Muscle of arm (tissue), 14 donors: ENCODE measurements around the gene MYO1G. TPM values are rescaled to one million over a fixed set of nuclear protein-coding genes. Genes with fewer than 3 reads are reported as not detected.
"Not testable (repeated sequence)": the region's sequence is repeated elsewhere in the genome, so short reads cannot be mapped to it uniquely, and the experiment has no call there.

Experiments
- DNase-seq: peaks from one replicate; pipeline ENCODE4 v3.0.0-alpha.2; 2013
- long read RNA-seq, 11 donors: transcript quantifications; one replicate each; lab custom pipeline, GENCODE V29; 2026
- polyA plus RNA-seq, 12 donors: library from polyadenylated mRNA; unstranded; fragments of 120-200 nt; gene quantifications; one replicate each; pipeline ENCODE4 v1.2.1, GENCODE V29; 2013; ENCODE audit not compliant: insufficient read length in 12 of 12

Gene MYO1G
- polyA plus RNA-seq, result 1 to 10 TPM in 1 of 12 donors, under 1 TPM in 9, not detected in 2; 0.35 to 5.5 (median 0.59) TPM
- long read RNA-seq, donor 1, result 0 reads
- long read RNA-seq, donor 2, result 0 reads
- long read RNA-seq, donor 3, result 0 reads
- long read RNA-seq, donor 4, result 0 reads
- long read RNA-seq, donor 5, result 0 reads
- long read RNA-seq, donor 6, result 0 reads
- long read RNA-seq, donor 7, result 0 reads
- long read RNA-seq, donor 8, result 0 reads
- long read RNA-seq, donor 9, result 0 reads
- long read RNA-seq, donor 10, result 0 reads
- long read RNA-seq, donor 11, result 0 reads

DNA sequence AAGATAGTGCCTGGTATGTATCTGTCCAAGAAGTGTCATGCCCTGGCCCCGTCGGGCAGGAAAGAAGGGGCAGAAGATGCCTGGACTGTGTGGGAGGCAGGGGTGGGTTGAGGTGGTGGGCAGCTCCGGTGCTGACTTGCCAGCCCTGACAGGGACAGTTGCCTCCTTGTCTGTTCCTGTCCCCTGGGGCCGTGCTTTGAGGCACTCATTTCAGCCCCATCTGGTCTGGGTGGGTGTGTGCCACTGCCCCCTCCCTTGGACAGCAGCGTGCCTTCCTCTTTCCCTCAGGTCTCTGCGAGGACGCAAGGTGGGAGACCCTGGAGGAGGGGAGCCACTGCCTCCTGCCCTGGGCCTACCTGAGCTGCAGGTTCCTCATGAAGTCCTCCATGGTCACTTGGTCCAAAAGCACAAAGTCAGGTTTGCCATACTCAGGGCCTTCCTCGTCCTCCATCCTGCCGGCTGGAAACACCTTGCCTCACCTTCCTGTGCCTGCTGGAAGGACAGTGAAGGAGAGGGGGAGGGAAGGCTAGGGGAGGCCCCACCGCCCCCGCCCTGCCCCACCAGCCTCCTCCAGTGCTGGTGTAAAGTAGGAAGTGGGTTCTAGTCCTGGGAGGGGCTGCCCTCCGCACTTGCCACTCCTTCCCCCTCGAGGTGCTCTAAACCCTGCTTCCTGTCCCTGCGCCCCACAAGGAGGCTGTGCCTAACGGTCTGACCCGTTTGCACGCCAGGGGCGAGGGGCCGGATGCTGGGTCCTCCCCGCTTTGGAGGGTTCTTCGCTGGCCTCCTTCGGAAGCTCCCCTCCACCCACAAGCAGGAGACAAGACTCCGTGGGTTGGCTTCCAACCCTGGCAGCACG is at the start of gene MYO1G:
TSS of gene MYO1G (minus strand) at position 505 of the 856 bp plus-strand sequence. CDS start at position 451, 54 bp downstream.
- no peak for DNase-seq

DNA sequence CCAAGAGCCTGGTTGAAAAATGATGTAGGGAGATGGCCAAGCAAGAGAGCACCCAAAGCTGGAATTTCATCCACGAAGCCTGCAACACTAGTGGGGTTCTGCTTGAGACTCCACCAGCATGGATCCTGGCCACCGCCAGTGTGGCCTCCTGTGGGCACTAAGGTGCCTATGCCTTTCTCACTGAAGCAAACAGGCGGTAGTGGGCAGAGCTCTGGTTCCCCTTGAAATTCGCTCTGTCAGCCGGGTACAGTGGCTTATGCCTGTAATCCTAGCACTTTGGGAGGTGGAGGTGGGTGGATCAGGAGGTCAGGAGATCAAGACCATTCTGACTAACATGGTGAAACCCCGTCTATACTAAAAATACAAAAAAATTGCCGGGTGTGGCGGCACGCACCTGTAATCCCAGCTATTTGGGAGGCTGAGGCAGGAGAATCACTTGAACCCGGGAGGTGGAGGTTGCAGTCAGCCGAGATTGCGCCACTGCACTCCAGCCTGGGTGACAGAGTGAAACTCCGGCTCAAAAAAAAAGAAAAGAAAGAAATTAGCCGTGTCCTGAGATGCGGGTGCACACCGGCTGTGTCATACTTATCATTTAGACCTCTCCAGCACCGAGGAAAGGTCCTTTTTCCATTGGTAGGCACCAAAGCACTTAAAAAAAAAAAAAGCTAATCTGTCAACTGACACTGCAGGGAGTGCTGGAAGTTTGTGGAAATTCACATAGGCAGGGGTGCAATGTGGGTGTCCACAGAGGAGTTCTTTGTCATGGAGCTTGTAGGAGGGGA is 49.5 kb upstream of the MYO1G start:
- DNase-seq, result no peak

DNA sequence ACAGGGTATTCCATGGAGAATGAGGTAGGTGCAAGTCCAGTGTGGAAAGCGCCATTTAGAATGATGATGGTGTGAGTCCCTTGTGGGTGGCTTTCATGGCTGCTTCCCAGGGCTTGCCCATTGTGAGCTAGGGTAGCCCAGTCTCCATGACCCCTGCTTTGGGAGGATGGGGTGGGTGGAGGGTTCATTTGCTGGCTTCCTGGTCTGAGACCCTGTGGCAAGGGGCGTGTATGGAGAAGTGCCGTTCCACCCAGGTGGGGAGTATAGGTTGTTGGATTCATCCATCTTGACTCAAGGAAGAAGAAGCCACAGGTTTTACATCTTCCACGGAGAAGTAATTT is 48.9 kb upstream of the MYO1G start:
- no peak for DNase-seq

DNA sequence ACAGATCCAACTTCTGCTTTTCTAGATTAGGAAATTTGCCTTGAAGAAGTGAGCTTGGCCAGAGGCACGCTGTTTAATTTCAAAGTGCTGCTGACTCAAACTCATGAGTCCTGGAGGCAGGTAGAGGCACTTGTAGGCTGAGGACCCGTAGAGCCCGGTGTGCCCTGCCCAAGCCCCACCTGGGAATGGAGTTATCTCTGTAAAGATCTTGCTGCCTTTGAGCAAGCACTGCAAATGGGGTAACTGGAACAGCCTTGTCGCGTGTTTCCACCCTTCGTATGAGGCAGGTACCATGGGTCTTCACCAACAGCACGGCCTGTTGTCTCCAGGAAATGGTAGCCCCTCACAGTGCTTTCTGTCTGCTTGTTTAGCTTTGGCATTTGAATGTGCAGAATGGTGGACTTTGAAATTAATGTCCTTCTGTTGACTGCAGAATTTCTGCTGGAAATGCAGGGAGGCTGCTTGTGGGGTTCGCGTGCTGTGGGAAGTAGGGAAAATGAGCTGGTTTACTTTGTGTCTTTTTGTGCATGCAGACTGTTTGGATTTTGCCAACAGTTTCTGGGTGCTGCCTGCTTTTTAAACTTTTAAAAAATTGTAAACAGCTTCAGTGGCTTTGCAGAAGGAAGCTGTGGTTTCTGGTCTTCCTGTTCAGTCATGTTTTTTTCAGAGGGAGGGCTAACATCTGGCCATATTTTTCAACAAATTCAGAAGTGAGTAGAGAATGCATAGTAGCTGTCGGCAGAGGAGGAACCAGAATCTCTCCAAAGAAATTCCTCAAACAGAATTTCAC is 48.4 kb upstream of the MYO1G start:
- DNase-seq, result no peak

DNA sequence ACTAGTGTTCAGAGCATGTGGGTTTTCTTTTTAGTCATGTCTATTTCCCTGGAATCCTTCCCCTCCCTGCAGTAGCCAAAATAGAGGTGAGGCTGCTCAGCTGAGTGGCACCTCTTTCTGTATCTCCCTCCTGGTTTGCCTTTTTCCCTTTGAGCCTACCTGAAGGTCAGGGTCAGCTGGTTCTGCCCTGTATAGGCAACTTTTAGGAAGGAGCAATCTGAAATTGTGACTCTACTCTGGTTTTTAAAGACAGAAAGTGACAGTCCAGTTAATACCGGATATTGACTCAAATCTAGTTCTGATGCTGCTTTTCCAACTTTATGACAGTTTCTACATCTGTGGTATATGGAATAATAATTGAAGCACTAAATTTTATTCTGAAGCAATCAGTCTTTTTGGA is 47.2 kb upstream of the MYO1G start:
- DNase-seq, result no peak

DNA sequence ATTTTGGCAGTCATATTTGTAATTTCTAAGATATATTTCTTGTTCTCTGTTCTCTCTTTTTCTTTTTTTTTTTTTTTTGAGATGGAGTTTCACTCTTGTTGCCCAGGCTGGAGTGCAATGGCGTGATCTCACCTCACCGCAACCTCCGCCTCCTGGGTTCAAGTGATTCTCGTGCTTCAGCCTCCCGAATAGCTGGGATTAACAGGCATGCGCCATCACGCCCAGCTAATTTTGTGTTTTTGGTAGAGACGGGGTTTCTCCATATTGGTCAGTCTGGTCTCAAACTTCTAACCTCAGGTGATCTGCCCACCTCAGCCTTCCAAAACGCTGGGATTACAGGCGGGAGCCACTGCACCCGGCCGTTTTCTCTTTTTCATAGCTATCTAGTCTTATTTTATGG is 46.7 kb upstream of the MYO1G start:
- DNase-seq, result not testable (repeated sequence)

DNA sequence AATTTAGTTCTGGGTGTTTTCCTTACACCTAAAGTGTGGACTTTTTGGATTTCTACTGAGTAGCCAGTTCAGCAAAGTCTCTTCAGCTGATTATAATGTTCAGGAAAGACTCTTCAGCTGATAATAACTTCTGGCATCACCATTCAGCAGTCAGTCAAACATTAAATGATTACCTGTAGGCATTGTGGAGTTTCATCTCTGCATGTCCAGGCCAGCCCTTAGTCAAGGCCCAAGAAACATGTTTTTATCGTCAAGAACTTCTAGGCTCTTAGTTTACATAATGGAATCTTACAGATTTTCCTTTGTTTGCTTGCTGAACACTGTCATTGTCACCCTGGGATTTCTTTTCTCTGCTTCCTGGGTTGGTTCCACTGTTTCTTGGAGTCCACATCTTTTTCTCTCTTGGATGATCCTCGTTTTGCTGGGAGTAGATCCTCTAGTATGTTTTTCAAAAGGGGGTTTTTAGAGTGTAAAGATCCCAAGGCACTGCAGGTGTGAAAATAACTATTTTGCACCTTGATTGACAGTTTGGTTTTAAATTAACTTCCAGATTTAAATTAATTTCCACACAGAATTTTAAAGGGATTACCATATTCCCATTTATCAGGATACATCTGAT is 45.4 kb upstream of the MYO1G start:
- no peak for DNase-seq

DNA sequence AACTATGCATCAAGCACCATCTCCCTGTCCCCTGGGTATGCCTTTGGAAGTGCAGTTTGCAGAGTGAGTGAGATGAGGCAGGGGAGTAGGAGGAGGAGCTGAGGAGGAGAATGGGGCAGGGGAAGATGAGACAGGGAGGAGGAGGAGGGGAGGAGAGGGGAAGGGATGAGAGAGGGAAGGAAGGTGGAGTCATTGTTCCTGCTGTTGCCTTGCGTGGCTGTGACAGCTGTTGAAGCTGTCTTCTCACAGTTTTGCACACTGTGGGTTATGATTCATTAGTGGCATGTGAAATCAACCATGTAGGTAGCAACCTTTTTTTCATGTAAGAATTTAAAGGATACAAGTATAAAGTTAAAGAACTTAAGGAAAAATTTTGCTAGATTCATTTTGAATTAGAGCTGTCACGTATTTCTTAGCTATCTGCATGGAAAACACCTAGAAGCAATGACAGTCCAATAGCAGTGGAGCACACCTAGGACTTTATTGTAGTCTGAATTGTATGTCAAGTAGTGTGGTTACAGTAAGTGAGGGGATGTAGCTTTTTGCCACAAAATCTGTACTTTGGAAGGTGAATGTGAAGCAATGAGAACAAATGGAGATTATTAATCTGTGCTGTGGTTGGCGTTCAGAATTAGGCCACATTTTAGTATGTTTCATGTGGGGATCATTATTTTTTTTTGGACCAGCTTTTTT is 42.9 kb upstream of the MYO1G start:
- no peak for DNase-seq

DNA sequence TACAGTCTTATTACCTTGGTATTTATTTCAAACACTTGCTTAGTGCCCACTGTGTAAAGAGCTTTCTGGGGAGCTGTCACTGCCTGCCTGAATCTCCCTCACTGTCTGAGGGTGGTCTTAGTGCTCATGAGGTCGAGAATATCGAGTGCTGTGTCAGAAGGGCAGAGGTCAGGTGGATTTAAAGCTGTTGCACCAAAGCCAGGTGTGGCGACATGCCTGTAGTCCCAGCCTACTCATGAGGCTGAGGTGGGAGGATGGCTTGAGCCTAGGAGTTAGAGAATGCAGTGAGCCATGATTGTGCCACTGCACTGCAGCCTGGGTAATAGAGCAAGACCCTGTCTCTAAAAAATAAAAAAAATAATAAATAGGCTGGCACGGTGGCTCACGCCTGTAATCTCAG is 42.1 kb upstream of the MYO1G start:
- no peak for DNase-seq

DNA sequence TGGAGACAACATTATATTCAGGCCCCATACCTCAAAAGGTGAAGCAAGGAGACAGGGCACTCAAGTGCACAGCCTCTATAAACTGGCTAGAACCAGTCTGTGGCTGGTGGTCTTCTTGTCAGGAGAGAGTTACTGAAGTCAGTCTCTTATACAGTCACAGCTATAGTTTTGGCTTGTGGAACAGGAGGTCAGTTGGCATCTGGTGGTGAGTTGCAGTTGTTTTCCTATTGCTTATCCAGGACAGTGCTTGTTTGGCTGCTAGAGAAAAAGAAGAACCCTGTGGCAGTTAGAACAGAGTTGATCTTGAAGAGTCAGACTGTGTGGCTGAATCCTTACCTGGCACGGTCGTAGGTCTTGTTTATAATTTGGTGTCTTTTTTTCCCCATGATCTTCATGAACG is 38.4 kb upstream of the MYO1G start:
- no peak for DNase-seq

DNA sequence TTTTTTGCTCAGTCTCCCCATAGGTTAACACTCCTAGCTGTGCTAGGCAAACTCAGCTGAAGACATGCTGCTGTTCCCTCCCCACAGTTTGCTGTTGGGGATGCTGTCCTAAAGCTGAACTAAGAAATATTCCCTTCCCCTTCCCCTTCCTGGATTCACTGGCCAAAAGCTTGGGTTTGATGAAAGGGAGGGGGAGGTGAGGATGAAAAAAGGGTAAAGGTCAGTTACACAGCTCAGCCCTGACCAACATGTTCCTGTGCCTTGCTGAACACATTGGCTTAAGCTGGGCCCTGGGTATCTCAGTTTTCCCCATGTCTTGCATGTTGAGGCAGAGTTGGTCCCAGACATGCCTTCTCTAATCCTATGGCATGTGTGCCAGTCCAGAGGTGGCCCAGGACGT is 36.5 kb upstream of the MYO1G start:
- DNase-seq, result no peak

DNA sequence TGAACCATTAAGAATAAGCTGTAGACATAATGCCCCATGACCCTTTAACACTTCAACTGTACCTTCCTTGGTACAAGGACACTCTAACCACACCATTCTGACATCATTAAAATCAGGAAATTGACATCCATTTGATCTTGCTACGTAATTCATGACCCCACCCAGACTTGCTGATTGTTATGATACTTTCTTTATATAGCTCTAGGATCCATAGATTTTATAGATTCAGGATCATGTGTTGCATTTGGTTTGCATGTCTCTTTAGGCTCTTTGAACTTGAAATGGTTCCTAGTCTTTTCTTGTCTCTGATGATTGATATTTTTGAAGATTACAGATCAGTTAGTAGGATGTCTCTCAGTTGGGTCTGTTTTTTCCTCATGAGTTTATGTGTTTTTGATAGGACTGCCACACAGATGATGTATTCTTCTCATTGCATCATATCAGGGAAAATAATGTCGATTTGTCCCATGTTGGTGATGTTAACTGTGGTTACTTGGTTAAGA is 34.7 kb upstream of the MYO1G start:
- DNase-seq, result no peak

DNA sequence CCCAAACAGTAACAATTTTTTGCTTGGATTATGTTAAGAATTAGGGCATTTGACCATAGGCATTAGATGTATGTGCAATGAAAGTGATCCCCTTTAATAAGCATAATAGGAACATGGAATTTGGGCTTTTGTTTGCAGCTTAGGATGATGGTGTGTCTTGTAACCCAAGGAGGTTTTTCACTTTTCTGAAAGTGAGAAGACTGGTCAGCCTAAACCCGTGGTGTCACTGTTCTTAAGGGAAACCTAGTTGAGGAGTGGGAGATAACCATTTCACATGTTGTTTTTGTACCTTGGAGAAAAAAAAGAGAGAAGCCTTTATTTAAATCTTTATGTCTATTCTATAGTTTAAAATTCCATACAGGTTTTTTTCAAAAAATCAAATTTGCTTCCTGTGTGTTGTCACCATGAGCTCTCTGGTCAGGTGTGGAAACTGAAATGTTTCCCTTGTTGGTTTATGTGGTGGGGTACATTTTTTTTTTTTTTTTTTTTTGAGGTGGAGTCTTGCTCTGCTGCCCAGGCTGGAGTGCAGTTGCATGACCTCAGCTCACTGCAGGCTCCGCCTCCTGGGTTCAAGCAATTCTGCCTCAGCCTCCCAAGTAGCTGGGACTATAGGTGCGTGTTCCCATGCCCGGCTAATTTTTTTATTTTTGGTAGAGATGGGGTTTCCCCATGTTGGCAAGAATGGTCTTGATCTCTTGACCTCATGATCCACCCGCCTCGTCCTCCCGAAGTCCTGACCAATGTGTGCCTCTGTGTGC is 28.9 kb upstream of the MYO1G start:
- DNase-seq, result no peak

DNA sequence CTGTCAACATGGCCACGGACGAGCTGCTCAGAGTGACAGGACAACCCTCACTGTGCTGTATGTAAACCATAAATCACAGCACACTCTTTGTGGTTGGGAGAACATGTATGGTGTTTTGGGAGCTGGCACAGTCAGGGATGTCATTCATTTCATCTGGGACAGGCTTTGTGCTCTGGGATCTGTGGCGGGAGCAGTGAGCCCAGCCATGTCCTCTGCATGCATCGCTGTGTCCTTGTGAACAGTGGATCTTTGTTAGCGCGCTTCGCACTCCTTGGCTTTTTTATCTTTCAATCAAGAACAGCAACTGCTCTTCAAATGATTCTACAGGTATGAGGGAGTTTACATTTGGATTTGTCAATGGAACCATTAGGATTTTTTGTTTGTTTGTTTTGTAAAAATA is 28.3 kb upstream of the MYO1G start:
- no peak for DNase-seq

DNA sequence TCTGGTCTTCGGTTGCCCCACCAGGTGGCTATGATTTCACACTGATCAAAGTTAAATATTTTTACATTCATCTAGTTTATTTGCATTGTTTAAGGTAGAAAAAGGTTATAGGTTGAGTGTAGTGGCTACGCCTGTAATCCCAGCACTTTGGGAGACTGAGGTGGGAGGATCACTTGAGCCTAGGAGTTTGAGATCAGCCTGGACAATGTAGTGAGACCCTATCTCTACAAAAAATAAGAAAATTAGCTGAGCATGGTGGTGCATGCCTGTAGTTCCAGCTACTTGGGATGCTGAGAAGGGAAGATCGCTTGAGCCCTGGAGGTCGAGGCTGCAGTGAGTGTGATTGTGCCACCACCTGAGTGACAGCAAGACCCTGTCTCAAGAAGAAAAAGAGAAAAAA is 25.0 kb upstream of the MYO1G start:
- DNase-seq, result no peak

DNA sequence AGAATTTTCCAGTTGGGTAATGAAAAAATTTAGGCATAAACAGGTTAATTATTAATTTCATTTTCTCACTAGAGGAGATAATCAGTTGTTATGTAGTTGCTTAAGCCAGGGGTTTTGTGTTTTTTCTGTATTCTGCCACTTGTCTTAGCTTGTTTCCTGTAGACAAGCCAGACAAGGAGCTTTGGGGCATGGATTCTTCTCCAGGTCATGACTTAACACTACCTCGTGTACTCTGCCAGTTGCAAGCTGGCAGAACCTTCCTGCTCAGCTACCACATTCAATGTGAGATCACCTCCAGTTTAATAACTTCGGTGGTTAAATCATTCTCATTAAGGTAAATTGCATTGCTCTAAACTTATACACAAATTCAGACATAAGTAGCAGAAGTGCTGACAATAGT is 23.0 kb upstream of the MYO1G start:
- DNase-seq, result no peak

DNA sequence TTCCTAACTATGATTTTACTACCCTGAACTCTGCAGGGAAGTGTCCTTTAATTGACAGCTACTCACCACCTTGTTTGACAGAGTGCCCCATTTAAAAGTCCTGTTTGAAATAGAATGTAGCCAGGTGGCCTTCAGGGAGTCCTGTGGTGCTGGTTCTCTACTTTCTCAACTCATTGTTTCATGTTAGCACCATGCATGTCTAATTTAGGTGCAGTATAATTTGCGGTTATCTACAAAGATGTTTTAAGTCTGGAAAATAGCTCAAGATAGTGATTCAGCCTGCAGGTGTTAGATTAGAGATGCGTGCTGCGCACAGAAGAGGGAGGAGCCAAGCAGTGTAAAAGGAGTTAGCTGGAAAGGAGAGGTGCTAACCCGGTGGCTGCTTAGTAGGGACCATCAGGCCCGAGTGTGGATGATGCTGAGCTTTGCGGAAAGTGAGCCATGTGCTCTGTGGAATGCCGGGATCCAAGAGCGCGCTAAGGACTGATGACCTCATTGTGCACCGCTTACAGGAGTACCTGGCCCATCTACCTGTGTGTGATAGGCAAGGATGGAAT is 22.4 kb upstream of the MYO1G start:
- no peak for DNase-seq

DNA sequence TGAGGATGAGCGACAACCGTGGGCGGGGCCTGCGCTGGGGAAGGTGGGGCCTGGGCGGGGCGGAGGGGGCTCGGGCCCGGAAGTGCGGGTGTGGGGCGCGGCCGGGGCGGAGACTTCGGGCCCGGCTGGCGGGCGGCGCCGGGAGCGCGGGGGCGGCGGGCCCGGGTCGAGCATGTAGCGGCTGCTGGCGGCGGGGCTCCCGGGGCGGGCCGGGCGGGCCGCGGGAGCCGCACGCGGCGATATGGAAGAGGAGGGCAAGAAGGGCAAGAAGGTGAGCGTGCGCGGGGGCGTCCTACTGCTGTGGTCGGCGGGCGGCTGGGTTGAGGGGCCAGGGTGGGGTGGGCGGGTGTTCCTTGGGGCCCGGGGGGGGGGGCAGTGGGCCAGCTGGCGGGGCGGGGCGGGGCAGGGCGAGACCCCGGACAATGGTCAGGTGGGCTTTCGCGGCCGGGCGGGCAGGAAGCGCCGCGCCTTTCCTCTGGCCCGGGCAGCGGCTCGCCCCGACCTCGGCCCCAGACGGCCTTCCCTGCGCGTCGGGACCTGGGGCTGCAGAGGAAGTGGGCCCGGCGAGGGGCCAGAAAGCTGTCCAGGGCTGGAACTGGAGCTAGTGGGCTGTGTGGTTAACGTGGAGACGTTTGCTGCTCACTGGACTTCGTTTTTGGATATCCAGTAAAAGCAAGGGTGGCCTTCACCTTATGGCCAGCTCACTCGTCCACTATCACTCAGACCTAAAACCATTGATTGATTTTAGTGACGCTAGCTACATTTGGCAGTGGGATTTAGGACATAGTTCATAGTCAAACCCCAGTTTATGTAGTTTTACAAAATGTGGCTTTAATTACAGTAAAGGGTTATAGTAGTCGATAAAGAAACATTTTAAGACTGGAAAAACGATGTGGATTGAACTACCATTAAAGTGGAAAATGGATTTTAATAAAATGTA is 21.5 kb upstream of the MYO1G start, which contains the start of gene CCM2:
TSS of gene CCM2 (plus strand) at position 109 of the 940 bp plus-strand sequence. CDS start at position 242, 133 bp downstream.
- peak; percentile 68 for DNase-seq
